GM23248 (cell line): ENCODE data around the gene CD109.

Source experiments
- EZH2 ChIP-seq: fragments of 200-600 bp; sonication (generic); IDR thresholded peaks from 2 replicates; pipeline ENCODE4 v1.6.1; 2018; ENCODE audit warnings: antibody characterized with exemption, mild to moderate bottlenecking; ENCODE audit not compliant: insufficient read depth, poor library complexity, severe bottlenecking
- EZH2phosphoT487 ChIP-seq: fragments of 200-600 bp; sonication (generic); IDR thresholded peaks from 2 replicates; pipeline ENCODE4 v1.6.1; 2018; ENCODE audit warnings: antibody characterized with exemption, moderate library complexity, mild to moderate bottlenecking, low read depth; ENCODE audit not compliant: insufficient read depth

- TF ChIP-seq EZH2phosphoT487: no peak
- no peak for TF ChIP-seq EZH2
These were observed 28.2 kb upstream of the CD109 start for GRCh38 chr6:73667798-73668197.
